ENCODE data around the gene THAP11. TPM values are rescaled to one million over a fixed set of nuclear protein-coding genes. Genes with fewer than 3 reads are reported as not detected.

THAP11 gene
- total and polyA plus RNA-seq, 2 of the 4 experiments (the other 2 are of a cell fraction) = 13.3 to 14.5 TPM

DNA sequence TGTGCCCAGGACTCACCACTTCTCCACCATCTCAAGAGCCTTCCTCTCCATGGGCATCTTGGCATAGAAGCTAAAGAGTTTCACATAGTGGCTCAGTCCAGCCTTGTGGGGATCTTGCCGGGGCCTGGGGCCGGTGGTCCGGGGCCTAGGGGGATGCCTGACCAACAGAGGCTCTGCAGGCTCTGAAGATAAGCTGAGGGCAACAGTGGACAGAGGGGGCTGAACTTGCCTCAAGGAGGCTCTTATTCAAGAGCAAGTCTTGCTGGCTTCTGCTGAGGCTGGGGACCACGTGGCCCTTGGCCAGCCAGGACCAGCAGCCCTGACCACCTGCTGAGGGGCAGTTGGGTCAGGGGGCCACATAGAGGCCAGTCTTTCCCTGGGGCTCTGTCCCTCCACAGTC, 13.5 kb upstream of the THAP11 start:
- Histone ChIP-seq H2BK15ac (ENCODE audit: low read depth, low read length) (no peak overlapping the region), H3K9ac (ENCODE audit: low read depth, low read length) (no peak overlapping the region), H2AFZ (replicated peaks; ENCODE audit: low read length, poor library complexity) (no peak overlapping the region), H3K27ac (ENCODE audit: insufficient read depth, low read length) (no peak overlapping the region), H3K14ac (replicated peaks; ENCODE audit: low read depth, low read length) (no peak overlapping the region), H3K27me3 (ENCODE audit: control insufficient read depth, insufficient read depth, low read length) (no peaks in the 10 kb centered on the region), H4K20me1 (ENCODE audit: insufficient read depth, low read length) (no peaks in the 10 kb centered on the region), H3K79me1 (ENCODE audit: low read depth in 1 of 2, low read length in 2 of 2) (peaks cover 6 to 33% of the 10 kb centered on the region in 2 experiments; a peak in 3 of 4 replicates), H4K8ac (ENCODE audit: low read depth in 2 of 2, low read length in 2 of 2) (no peak overlapping the region), H3K4me1 (ENCODE audit: control insufficient read depth, insufficient read depth, low read length) (peaks cover 2% of the 10 kb centered on the region), H2AK5ac (ENCODE audit: low read depth, low read length) (no peak overlapping the region), H3K9me3 (ENCODE audit: control insufficient read depth, insufficient read depth, low read length) (no peaks in the 10 kb centered on the region), H3K9me1 (ENCODE audit: insufficient read depth, low read length) (peaks cover 7% of the 10 kb centered on the region), H2AK9ac (replicated peaks; ENCODE audit: low read depth, low read length, poor library complexity) (no peak overlapping the region), H3K36me3 (ENCODE audit: control insufficient read depth, insufficient read depth, low read length) (peaks cover 55% of the 10 kb centered on the region), H2BK5ac (ENCODE audit: low read depth, low read length, poor library complexity, severe bottlenecking) (no peak overlapping the region), H2BK120ac (ENCODE audit: low read depth, low read length) (no peak overlapping the region), H3K4me3 (ENCODE audit: insufficient read depth, low read depth, low read length) (no peak overlapping the region), H3K4ac (ENCODE audit: low read depth, low read length) (no peak overlapping the region), H3K18ac (ENCODE audit: low read depth, low read length) (no peak overlapping the region), H3K56ac (ENCODE audit: extremely low read depth, insufficient read depth, low read length) (no peak overlapping the region), H4K5ac (ENCODE audit: low read depth, low read length) (no peak overlapping the region), H2BK20ac (ENCODE audit: low read depth, low read length) (no peak overlapping the region), H4K91ac (ENCODE audit: insufficient read depth, low read depth, low read length) (no peak overlapping the region), H3K23ac (ENCODE audit: low read depth, low read length) (no peak overlapping the region), H3K4me2 (ENCODE audit: low read depth, low read length) (no peak overlapping the region)
- intact Hi-C loops (cut with micrococcal nuclease) = no loop called here
- WGBS, 2 experiments (ENCODE audit: extremely low coverage in 2 of 2, insufficient read length in 1 of 2) = no CpG with 5 or more reads among the region's 4 CpGs
- dilution Hi-C loops (cut with HindIII; ENCODE audit: low sequenced_read_pairs, unreplicated experiment) = no loop called here
- in situ Hi-C loops (cut with MboI; ENCODE audit: low sequenced_read_pairs) = no loop called here
- no TSS peak for BruUV-seq (replicated peaks)
- ChIA-PET CTCF (interaction anchor here (1.5 kb wide), 1 partner anchor 12 kb away, joined by 7 read pairs; no protein-coding TSS in a partner anchor), POLR2A (ENCODE audit: unreplicated experiment) (no interaction called here)
- no peak for ATAC-seq (ENCODE audit: low read depth)
- DNase-seq = no peak
- TF ChIP-seq POLR2A (IDR thresholded peaks at IDR 0.05; ENCODE audit: low read depth, low read length) (no peak), BHLHE40 (IDR thresholded peaks at IDR 0.05; ENCODE audit: low read depth, low read length) (no peak), RAD21 (IDR thresholded peaks at IDR 0.05; ENCODE audit: low read length) (no peak), CHD1 (IDR thresholded peaks at IDR 0.05; ENCODE audit: low read depth, low read length) (no peak), USF2 (IDR thresholded peaks at IDR 0.05; ENCODE audit: low read depth, low read length) (no peak), NFE2L2 (IDR thresholded peaks at IDR 0.05; ENCODE audit: low read depth, low read length) (no peak), RFX5 (IDR thresholded peaks at IDR 0.05; ENCODE audit: low read depth, low read length) (no peak), MAZ (IDR thresholded peaks at IDR 0.05; ENCODE audit: borderline replicate concordance, low read depth, low read length) (no peak), CEBPB (IDR thresholded peaks at IDR 0.05; ENCODE audit: low read depth, low read length) (no peak), SMC3 (IDR thresholded peaks at IDR 0.05; ENCODE audit: low read depth, low read length) (no peak), MXI1 (IDR thresholded peaks at IDR 0.05; ENCODE audit: borderline replicate concordance, low read depth, low read length) (no peak), MAFK (IDR thresholded peaks at IDR 0.05; ENCODE audit: low read depth, low read length) (no peak), CTCF (conservative IDR thresholded peaks at IDR 0.05; ENCODE audit: low read depth, low read length) (no peak), RCOR1 (IDR thresholded peaks at IDR 0.05; ENCODE audit: insufficient replicate concordance, low read length) (no peak), ELK1 (IDR thresholded peaks at IDR 0.05; ENCODE audit: borderline replicate concordance, low read depth, low read length) (no peak), FOS (IDR thresholded peaks at IDR 0.05; ENCODE audit: low read depth, low read length) (no peak)
